Mesenteric fat pad (tissue), 1 donor: ENCODE results near the gene ZFR. TPM values are rescaled to one million over a fixed set of nuclear protein-coding genes. Genes with fewer than 3 reads are reported as not detected.
"Not testable (repeated sequence)": the region's sequence is repeated elsewhere in the genome, so short reads cannot be mapped to it uniquely, and the experiment has no call there.

Experiments
- DNase-seq: peaks from one replicate; pipeline ENCODE4 v3.0.0-alpha.2; 2020; ENCODE audit warnings: low spot score
- total RNA-seq: library from RNA; stranded (reverse); fragmentation: NEBNext Ultra II Directional; extraction: Animal tissue kit (Norgen Biotek cat#: 25700); gene quantifications from one replicate; pipeline ENCODE4 v1.2.1, GENCODE V29; 2021
- donor health status: DM: yes; HTN: yes; CAD: no.

Gene ZFR
- total RNA-seq, 1 donor from 2014 or later = 78.5 TPM

DNA sequence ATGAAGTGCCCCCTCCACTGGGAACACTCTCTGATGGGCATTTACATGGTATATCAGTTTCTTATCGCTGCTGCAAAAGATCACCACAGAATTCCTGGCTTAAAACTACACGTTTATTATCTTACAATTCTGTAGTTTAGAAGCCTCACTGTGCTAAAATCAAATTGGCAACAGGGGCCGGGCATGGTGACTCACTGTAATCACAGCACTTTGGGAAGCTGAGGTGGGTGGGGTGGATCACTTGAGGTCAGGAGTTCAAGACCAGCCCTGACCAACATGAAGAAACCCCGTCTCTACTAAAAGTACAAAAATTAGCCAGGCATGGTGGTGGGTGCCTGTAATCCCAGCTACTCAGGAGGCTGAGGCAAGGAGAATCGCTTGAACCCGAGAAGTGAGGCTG is 7.8 kb upstream of the ZFR start:
- DNase-seq = not testable (repeated sequence)

DNA sequence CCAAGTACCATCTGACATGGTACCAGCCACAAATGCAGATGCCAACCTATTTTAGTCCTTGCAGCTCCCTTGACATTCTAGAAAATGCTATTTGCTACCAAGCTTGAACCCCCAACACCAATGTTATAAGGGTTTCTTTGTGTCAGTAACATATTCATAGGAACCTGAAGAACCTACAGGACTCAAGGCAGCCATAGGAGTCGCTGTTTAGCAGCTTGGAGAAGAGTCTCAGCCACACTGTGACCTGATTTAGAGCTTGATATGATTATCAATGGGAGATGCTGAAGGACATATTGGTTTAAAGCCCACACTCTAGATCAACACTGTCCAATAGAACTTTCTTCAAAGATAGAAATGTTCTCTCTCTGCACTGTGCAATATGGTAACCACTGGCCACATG is 6.4 kb upstream of the ZFR start:
- DNase-seq = no peak

DNA sequence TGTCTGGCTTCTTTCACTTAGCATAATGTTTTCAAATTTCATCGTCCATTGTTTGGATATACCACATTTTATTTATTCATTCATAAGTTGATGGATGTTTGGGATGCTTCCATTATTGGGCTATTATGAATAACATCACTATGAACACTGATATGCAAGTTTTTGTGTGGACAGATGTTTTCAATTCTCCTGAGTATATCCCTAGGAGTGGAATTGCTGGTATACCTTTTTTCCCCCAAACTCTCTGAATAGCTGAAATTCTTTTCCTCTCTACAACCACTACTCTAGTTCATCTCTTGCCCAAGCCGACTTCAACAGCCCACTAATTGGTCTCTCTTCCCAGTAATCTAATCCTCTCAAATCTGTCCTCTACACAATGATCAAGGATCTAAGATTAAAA is 4.7 kb upstream of the ZFR start:
- DNase-seq = no peak

- no peak for DNase-seq
These were observed 2.1 kb upstream of the ZFR start for GRCh38 chr5:32446630-32447029.

- no peak for DNase-seq
These were observed 1.5 kb upstream of the ZFR start for GRCh38 chr5:32445831-32446614.

DNA sequence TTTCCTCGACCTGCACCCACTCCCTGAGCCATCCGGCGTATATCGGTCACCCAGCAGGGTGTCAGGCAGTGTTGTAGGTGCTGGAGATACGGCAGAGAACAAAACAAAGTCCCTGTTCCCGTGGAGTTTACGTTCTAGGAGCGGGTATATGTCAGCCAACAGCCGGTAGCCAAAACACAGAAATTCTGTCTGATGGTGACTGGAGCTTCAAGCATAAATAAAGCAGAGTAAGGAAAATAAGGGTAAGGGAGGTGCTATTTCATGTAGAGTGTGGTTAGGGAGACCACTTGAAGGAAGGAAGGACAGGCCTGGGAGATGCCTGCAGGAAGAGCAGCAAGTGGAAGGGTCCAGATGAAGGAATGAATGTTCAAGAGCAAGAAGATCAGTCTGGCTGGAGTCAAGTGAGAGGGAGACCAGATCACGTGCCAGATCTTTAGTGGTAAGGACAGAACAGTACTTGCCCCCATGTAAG is 783 bp upstream of the ZFR start:
- DNase-seq = no peak

DNA sequence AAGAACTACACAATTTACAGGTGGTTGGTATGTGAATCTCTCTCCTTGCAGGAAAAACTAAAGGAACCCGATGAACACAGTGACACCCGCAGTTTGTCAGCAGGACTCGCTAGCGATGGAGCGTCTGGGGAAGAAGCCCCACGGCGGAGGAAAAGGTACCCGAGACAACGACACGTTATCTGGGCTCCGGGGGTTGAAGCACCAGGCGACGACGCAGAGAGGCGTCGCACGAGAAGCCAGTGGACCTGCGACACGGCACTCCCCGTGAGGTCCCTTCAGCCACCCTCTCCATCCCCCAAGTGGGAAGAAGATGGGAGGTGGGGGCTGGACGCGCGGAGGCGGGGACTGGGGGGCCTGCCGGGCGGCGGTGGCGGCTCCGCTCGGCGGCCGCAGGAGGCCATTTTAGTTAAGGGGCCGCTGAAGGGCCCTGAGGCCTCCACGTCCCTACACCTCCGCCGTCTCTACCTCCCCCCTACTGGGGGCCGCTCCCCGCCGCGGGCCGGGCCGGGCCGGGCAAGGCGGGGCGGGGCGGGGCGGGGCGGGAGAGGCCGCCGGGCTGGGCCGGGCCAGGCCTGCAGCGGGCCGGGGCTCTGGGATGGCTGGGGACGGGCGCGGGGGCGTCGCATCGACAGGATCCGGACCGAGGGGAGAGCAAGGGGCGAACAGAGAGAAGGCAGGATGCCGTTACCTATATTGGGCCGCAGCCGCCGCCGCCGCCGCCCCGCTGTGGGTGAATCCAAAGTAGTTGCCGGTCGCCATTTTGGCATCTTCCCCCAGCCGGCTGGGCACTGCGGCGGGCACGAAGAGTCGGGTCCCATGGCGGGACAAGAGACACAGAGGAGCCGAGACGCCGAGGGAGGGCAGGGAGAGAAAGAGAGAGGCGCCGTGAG is 754 bp downstream of the ZFR start:
- peak; percentile 90 for DNase-seq

- no peak for DNase-seq
These were observed 1.4 kb downstream of the ZFR start for GRCh38 chr5:32443145-32443540.

DNA sequence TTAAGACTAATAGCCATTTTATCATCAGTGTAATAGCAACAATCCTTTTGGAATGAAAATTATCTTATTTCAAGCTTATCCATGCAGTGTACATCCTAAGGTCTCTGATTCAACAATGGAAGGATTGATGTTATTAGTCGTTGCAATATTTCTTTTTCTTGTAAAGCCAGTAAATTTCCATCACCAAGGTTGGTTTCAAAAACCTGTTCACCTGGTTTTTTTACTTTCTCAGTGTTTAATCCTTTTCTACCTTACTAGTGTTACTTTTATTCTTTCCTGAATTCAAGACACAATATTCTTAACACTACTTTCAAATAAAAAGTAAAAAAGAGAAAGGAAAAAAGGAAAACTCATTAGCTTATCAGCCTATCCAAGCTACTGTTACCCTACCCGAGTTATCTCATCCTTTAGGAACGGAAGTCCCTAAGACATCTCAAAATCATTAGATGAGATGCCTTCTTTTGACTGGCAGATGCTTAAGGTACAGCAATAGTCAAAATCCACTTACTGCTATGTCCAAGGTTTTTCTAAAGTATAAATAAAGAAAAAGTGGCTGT is 5.4 kb downstream of the ZFR start:
- DNase-seq = no peak

- no peak for DNase-seq
These were observed 7.8 kb downstream of the ZFR start for GRCh38 chr5:32436553-32437242.

GRCh38 chr5:32435383-32435782 is 9.2 kb downstream of the ZFR start:
- DNase-seq = no peak

GRCh38 chr5:32434221-32434620 is 10.3 kb downstream of the ZFR start:
- DNase-seq = no peak

- DNase-seq = no peak
These were observed 11.9 kb downstream of the ZFR start for GRCh38 chr5:32432633-32433032.

- not testable (repeated sequence) for DNase-seq
These were observed 13.7 kb downstream of the ZFR start for GRCh38 chr5:32430825-32431224.

DNA sequence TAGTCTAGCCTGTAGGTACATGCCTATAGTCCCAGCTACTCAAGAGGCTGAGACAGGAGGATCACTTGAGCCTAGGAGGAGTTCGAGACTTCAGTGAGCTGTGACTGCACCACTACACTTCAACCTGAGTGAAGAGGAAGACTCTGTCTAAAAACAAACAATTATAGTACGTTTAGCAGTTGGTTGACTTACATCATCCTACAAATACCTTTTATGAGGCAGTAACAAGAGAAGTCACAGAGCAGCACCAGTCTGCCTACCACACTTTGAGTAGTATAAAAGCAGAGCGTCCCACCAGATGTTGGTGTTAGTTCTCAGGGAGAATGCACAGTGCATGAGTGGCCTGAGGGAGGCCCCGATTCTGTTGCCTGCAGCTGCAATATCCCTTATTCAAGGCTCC is 16.1 kb downstream of the ZFR start:
- DNase-seq = no peak

DNA sequence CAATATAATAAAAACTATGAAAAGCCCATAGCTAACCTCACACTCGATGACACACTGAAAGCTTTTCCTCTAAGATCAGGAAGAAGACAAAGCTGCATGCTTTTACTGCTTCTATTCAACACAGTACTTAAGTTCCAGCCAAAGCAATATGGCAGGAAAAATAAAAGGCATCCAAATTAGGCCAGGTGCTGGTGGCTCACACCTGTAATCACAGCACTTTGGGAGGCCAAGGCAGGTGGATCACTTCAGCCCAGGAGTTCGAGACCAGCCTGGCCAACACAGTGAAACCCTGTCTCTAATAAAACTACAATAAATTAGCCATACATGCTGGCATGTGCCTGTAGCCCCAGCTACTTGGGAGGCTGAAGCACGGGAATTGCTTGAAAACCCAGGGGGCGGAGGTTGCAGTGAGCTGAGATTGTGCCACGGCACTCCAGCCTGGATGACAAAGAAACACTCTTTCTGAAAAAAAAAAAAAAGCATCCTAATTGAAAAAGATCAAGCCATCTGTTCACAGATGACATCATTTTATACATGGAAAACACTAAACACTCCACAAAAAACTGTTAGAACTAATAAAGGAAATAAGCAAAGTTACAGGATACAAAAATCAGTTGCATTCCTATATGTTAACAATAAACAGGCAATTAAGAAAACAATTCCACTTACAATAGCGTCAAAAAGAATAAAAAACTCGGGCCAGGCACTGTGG is 17.9 kb downstream of the ZFR start:
- DNase-seq = no peak

DNA sequence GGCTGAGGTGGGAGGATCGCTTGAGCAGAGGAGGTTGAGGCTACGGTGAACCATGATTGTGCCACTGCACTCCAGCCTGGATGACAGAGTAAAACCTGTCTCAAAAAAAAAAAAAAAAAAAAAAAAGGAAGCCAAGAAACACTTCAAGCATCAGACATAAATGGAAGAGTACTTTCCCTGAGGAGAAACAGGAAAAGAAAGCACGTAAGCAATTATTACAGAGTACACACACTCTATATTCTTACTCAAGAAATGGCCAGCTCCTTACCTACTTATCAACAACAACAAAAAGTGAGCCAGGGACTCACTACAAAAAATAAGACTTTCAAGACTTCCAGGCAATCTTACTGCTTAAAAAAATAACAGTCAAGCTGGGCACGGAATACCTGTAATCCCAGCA is 21.8 kb downstream of the ZFR start:
- DNase-seq = no peak

DNA sequence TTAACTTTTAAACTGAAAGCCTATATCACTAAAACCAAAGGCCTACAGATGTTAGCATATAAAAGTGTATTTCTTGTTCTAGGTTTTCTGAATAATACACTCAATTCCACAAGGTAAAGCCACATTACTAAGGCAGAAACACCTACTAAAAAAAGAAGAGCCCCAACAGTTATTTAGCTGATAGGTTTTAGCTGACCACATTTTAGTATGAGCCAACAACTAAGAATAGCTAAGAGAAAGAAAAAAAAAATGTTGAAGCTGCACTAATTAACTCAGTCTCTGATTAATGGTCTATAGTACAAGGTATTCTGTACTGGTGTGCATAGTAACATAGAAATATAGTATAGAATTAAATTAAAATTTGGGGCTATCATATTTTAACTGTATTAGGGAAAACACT is 23.5 kb downstream of the ZFR start:
- no peak for DNase-seq

- DNase-seq = no peak
These were observed 24.0 kb downstream of the ZFR start for GRCh38 chr5:32420506-32420905.

DNA sequence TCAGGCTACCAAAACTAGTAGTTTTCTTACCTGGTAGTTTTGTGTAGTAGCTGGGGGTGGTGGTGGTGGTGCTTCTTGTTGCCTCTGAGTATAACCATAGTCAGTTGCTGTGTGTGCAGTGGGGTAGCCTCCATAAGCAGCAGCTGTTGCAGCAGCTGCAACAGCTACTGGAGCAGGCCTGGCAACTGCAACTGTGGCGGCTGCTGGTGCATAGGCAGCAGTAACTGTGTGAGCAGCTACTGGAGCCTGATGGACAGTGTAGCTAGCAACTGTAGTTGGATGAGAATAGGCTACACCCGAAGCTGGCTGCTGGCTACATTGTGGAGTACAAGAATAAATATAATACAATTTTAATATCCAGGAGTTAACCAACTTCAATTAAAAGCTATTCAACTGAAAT is 24.7 kb downstream of the ZFR start:
- no peak for DNase-seq
